GM21619 (cell line): ENCODE results near the gene GZMM.

ENCODE experiments used
- ATAC-seq: cut with Tn5 transposase; IDR thresholded peaks from one replicate; pipeline ENCODE4 v1.9.1; 2021; ENCODE audit not compliant: unreplicated experiment

The GZMM gene

GRCh38 chr19:543910-544608 lies at the start of gene GZMM:
GZMM (plus strand) TSS chr19:544053; CDS start chr19:544072, 19 bp downstream.
- no peak for ATAC-seq

GRCh38 chr19:494171-495080 lies 49.4 kb upstream of the GZMM start:
- no peak for ATAC-seq

GRCh38 chr19:495081-495401 lies 48.8 kb upstream of the GZMM start:
- ATAC-seq, result no peak

- ATAC-seq, result no peak
Measured at GRCh38 chr19:495402-496111, 48.3 kb upstream of the GZMM start.

- no peak for ATAC-seq
Measured at GRCh38 chr19:496112-496665, 47.7 kb upstream of the GZMM start, which contains the start of gene MADCAM1. MADCAM1 (plus strand) TSS chr19:496486; CDS start chr19:496500, 14 bp downstream.

GRCh38 chr19:496986-497385 lies 46.9 kb upstream of the GZMM start:
- no peak for ATAC-seq

GRCh38 chr19:497491-497868 lies 46.4 kb upstream of the GZMM start:
- ATAC-seq, result no peak

GRCh38 chr19:497869-498510 lies 45.9 kb upstream of the GZMM start:
- no peak for ATAC-seq

GRCh38 chr19:498511-498891 lies 45.4 kb upstream of the GZMM start:
- no peak for ATAC-seq

- ATAC-seq, result no peak
Measured at GRCh38 chr19:498977-499623, 44.8 kb upstream of the GZMM start.

GRCh38 chr19:501646-502045 lies 42.2 kb upstream of the GZMM start:
- ATAC-seq, result no peak

GRCh38 chr19:504616-505015 lies 39.2 kb upstream of the GZMM start:
- ATAC-seq, result no peak

GRCh38 chr19:506404-507285 lies 37.2 kb upstream of the GZMM start:
- peak; percentile 56 for ATAC-seq

GRCh38 chr19:507286-508203 lies 36.3 kb upstream of the GZMM start, which contains the start of gene TPGS1:
TPGS1 (plus strand) TSS chr19:507497; CDS start chr19:507507, 10 bp downstream.
- peak; percentile 52 for ATAC-seq

GRCh38 chr19:508204-509150 lies 35.4 kb upstream of the GZMM start:
- no peak for ATAC-seq

GRCh38 chr19:510606-511100 lies 33.2 kb upstream of the GZMM start:
- ATAC-seq, result peak; percentile 27
